T-helper 9 cell (primary cell): Measurements from ENCODE around the gene NEK1.
"Not testable (repeated sequence)": the region's sequence is repeated elsewhere in the genome, so short reads cannot be mapped to it uniquely, and the experiment has no call there.

ENCODE experiments used
- DNase-seq: peaks from one replicate; pipeline ENCODE4 v3.0.0-alpha.2; 2020

Gene NEK1

DNA sequence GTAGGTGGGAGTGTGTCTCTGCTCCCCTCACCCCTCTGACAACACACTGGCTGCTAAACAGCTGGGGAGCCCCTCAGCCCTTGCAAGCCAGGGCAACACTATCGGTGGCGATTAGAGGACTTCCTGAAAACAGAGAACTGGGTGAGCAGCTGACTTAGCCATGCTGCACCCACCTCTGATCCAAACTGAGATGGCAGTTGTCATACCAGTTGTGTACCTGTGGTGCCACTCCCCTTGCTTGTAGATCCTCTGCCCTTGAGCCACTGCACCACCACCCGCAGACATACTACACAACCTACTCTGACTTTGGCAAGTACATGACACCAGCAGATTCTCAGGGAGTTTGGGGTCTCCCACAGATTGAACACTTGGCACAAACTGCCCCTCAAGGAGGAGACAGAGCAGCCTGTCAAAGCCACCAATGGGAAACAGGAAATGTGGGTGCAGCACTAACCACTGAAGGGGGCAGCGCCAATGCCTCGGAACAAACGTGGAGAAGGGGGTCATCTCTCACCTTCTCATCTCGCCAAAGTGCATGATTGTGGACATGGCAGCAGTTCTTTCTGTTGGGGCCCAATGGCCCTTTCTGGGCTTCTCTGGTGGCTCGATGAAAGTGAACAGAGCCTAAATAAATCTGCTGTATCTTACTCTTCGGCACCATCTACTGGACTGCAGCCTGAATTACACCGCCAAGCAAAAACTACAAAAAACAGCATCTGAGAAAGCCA is 119.8 kb downstream of the NEK1 start:
- DNase-seq, result no peak

GRCh38 chr4:169491211-169491610 is 121.2 kb downstream of the NEK1 start:
- DNase-seq, result no peak

- DNase-seq, result no peak
Observed at GRCh38 chr4:169489306-169489705, 123.1 kb downstream of the NEK1 start.

- no peak for DNase-seq
Observed at GRCh38 chr4:169485791-169486742, 126.3 kb downstream of the NEK1 start.

- no peak for DNase-seq
Observed at GRCh38 chr4:169485086-169485485, 127.3 kb downstream of the NEK1 start.

GRCh38 chr4:169484485-169484884 is 127.9 kb downstream of the NEK1 start:
- DNase-seq, result no peak

DNA sequence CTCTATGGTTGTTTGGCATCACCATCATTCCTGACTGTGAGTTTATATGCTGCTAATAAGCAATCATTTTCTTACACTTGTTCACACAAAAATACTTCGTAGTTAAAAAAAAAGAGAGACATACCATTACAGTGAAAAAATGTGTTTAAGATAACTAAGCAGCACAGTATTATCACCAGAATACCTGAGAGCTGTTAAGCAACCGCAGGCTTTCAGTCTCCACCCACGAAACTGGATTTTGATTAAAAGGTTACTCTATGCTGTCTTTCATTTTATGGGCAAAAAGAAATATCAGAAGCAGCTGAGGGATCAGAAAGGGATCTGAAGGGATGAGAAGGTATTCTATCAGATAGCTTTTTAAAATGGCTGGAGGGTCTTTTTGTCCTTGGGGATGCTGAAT is 148.3 kb downstream of the NEK1 start:
- no peak for DNase-seq

DNA sequence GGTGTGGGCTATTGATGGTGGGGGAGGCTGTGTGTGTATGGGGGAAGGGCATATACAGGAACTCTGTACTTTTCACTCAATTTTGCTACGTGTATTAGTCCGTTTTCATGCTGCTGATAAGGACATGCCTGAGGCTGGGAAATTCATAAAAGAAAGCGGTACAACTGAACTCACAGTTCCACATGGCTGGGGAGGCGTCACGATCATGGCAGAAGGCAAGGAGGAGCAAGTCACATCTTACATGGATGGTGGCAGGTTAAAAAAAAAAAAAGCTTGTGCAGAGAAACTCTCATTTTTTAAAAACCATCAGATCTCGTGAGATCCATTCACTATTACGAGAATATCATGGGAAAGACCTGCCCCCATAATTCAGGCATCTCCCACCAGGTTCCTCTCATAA is 152.3 kb downstream of the NEK1 start:
- no peak for DNase-seq

GRCh38 chr4:169458575-169458974 is 153.8 kb downstream of the NEK1 start:
- no peak for DNase-seq

GRCh38 chr4:169452644-169453043 is 159.7 kb downstream of the NEK1 start:
- not testable (repeated sequence) for DNase-seq

- DNase-seq, result not testable (repeated sequence)
Observed at GRCh38 chr4:169448935-169449334, 163.4 kb downstream of the NEK1 start.

DNA sequence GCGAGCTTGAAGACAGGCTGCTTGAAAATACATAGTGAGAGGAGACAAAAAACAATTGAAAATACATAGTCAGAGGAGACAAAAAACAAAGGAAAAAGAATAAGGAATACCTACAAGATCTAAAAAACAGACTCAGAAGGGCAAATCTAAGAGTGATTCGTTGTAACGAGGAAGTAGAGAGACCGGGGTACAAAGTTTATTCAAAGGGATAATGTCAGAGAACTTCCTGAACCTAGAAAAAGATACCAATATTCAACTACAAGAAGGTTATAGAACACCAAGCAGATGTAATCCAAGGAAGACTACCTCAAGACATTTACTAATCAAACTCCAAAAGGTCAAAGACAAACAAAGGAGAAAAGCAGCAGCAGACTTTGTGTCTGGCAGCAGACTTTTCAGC is 165.6 kb downstream of the NEK1 start:
- DNase-seq, result no peak

DNA sequence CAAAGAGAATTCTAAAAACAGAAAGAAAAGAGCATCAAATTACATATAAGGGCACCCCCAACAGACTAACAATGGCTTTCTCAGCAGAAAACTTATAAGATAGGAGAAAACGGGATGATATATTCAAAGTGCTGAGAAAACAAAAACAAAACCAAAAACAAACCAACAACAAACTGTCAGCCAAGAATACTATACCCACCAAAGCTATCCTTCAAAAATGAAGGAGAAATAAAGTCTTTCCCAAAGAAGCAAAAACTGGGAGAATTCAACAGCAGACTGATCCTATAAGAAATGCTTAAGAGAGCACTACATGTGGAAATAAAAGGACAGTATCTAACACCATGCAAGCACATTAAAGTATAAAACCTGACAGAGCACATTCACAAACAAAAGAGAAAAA is 168.6 kb downstream of the NEK1 start:
- DNase-seq, result no peak

GRCh38 chr4:169440446-169440845 is 171.9 kb downstream of the NEK1 start:
- no peak for DNase-seq

DNA sequence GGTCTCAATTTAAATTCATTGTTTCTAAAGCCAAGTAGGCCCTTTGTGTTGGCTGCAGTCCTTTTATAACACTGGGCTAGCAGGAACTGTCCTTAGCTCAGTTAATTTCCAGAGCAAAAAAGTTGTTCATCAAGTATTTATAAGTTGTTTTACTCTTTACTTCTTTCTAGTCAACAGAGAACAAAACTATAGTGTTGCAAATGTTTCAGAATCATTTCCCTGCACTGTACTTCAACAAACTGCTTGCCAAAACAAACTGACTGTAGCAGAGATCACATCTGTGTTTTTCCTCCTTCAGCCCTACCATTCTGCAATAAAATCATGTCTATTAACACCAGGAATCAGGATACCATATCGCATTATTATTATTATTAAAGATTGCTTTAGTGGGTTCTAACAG is 173.1 kb downstream of the NEK1 start:
- DNase-seq, result no peak

- no peak for DNase-seq
Observed at GRCh38 chr4:169438057-169438480, 174.3 kb downstream of the NEK1 start.

DNA sequence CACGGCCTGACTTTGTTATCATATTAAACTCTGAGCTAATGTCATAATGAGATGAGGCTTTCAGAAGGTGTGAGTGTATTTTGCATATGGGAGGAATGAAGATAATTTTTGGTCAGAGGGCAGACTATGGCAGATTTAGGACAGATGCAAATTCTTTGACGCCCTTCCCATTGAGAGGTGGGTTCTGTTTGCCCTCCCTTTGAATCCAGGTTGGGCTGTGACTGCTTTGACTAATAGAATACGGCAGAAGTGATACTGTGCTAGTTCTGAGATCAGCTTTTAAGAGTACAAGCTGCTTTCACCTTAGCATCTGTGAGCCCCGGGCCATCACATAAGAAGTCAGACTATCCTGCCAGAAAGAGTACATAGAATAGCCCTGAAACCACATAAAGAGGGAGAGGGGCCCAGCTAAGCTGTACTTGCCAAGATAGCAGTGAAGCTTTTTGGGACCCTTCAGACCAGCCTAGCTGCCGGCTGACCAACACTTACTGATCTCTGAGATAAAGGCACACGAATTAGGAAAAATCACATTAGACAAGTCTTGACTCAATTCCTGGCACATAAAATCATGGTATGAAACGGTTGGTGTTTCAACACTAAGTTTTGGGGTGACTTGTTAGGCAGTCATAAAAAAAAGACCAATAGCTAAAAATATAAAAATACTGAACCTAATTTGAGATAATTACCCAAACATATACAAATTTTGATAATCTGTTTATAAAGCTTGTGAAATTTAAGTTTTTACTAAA is 174.9 kb downstream of the NEK1 start:
- DNase-seq, result no peak

DNA sequence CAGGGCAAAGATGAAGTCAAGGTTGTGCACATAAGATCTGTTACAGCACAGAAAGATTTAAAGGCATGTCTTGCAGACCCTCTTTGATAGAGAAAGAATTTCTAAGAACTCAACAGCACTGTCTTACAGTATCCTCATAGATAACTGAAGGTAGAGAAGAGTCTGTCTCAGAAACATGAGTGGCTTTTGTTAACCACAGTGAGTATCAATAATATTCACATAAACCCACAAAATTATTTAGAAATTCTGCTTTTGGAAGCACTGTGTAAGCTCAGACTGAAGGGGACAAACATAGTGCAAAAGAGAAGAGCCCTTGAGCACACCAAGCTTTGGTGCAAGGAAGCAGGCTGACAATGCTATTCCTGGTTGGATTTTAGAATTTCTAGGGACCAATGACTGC is 175.6 kb downstream of the NEK1 start:
- DNase-seq, result no peak

DNA sequence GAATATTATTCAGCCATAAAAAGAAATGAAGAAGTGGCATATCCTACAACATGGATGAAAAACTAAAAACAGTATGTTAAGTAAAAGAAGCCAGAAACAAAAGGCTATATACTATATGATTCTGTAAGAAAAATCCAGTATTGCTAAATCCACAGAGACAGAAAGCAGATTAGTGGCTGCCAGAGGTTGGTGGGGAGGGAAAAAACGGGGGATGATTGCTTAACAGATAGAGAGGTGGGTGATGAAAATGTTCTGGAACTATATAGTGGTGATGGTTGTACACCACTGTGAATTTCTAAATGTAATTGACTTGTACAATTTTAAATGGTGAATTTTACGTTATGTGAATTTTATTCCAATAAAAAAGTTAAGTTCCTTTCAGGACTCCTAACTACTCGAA is 184.0 kb downstream of the NEK1 start:
- DNase-seq, result no peak

- not testable (repeated sequence) for DNase-seq
Observed at GRCh38 chr4:169427727-169428126, 184.7 kb downstream of the NEK1 start.

DNA sequence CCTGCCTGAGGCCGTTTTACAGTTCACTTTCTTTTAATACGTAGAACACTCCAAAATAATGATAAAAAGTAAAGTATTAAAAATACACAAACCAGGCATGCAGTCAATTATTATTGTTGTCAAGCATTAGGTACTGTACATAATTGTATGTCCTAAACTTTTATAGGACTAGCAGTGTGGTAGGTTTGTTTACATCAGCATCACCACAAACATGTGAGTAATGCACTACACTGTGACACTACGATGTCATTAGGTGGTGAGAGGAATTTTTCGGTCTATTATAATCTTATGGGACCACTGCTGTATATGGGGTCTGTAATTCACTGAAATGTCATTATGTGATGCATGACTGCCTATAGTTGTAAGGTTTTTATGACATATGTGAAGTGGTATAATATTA is 192.1 kb downstream of the NEK1 start:
- no peak for DNase-seq

DNA sequence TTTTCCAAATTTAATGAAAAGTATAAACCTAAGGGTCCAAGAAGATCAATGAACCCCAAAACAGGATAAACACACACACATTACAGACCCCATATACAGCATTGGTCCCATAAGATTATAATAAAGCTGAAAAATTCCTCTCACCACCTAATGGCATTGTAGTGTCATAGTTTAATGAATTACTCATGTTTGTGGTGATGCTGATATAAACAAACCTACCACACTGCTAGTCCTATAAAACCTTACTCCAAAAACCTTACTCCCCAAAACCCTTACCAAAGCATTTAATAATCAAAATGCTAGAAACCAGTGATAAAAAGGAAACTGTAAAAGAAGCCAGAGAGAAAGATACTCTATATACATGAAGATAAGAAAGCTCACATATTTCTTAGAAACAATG is 193.5 kb downstream of the NEK1 start:
- DNase-seq, result no peak

- no peak for DNase-seq
Observed at GRCh38 chr4:169417629-169418282, 194.6 kb downstream of the NEK1 start.
